Hepatocyte (in vitro differentiated cells): ENCODE results near the gene PARP8.

Source experiments
- EZH2 ChIP-seq: fragments of 200-600 bp; sonication (generic); IDR thresholded peaks from 2 replicates; pipeline ENCODE4 v1.6.1; 2016; ENCODE audit warnings: antibody characterized with exemption, mild to moderate bottlenecking, borderline replicate concordance
- TF ChIP-seq, protein P1 (sequence below): fragments of 200-600 bp; sonication (generic); IDR thresholded peaks from 2 replicates; pipeline ENCODE4 v1.5.1; 2016; ENCODE audit warnings: antibody characterized with exemption, mild to moderate bottlenecking; ENCODE audit not compliant: poor library complexity

DNA sequence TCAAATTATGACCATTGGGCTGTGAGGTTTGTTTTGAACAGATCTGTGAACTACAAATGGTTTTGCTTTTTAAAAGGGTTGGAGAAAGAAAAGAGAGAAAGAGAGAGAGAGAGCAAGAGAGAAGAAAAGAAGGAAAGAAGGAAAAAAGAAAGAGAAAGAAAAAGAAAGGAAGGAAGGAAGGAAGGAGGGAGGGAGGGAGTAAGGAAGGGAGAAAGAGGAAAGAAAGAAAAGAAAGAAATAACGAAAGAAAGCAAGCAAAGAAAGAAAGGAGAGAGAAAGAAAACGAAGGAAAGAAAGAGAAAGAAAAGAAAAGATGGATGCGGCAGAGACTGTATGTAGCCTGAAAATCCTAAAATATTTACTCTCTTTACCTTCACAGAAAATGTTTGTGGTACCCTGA, 104.0 kb downstream of the PARP8 start:
- TF ChIP-seq, protein P1, sequence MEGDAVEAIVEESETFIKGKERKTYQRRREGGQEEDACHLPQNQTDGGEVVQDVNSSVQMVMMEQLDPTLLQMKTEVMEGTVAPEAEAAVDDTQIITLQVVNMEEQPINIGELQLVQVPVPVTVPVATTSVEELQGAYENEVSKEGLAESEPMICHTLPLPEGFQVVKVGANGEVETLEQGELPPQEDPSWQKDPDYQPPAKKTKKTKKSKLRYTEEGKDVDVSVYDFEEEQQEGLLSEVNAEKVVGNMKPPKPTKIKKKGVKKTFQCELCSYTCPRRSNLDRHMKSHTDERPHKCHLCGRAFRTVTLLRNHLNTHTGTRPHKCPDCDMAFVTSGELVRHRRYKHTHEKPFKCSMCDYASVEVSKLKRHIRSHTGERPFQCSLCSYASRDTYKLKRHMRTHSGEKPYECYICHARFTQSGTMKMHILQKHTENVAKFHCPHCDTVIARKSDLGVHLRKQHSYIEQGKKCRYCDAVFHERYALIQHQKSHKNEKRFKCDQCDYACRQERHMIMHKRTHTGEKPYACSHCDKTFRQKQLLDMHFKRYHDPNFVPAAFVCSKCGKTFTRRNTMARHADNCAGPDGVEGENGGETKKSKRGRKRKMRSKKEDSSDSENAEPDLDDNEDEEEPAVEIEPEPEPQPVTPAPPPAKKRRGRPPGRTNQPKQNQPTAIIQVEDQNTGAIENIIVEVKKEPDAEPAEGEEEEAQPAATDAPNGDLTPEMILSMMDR: no peak
- no peak for TF ChIP-seq EZH2
